Measurements from ENCODE around the gene BRD4.

- TF ChIP-seq FOXM1 (IDR thresholded peaks at IDR 0.05; ENCODE audit: borderline replicate concordance, low read depth) (no peak), MAX (IDR thresholded peaks at IDR 0.05) (no peak)
- TF ChIP-seq, protein P1, sequence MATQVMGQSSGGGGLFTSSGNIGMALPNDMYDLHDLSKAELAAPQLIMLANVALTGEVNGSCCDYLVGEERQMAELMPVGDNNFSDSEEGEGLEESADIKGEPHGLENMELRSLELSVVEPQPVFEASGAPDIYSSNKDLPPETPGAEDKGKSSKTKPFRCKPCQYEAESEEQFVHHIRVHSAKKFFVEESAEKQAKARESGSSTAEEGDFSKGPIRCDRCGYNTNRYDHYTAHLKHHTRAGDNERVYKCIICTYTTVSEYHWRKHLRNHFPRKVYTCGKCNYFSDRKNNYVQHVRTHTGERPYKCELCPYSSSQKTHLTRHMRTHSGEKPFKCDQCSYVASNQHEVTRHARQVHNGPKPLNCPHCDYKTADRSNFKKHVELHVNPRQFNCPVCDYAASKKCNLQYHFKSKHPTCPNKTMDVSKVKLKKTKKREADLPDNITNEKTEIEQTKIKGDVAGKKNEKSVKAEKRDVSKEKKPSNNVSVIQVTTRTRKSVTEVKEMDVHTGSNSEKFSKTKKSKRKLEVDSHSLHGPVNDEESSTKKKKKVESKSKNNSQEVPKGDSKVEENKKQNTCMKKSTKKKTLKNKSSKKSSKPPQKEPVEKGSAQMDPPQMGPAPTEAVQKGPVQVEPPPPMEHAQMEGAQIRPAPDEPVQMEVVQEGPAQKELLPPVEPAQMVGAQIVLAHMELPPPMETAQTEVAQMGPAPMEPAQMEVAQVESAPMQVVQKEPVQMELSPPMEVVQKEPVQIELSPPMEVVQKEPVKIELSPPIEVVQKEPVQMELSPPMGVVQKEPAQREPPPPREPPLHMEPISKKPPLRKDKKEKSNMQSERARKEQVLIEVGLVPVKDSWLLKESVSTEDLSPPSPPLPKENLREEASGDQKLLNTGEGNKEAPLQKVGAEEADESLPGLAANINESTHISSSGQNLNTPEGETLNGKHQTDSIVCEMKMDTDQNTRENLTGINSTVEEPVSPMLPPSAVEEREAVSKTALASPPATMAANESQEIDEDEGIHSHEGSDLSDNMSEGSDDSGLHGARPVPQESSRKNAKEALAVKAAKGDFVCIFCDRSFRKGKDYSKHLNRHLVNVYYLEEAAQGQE (IDR thresholded peaks at IDR 0.05; ENCODE audit: low read depth), result no peak
Observed at GRCh38 chr19:15247107-15248014, 85.0 kb downstream of the BRD4 start.
